Astrocyte (in vitro differentiated cells and primary cell): ENCODE results near the gene ADAMTS12. TPM values are rescaled to one million over a fixed set of nuclear protein-coding genes. Genes with fewer than 3 reads are reported as not detected.

Experiments used
- DNase-seq: peaks from one replicate; pipeline ENCODE4 v3.0.0-alpha.2; 2010; ENCODE audit warnings: low read depth
- FAIRE-seq: peaks from 2 replicates; lab custom pipeline; 2011; peaks lifted over from hg19 to GRCh38; lab: Jason Lieb, UNC
- H2AFZ ChIP-seq: 2 replicates; pipeline ENCODE4 v1.6.0; 2012; ENCODE audit warnings: low read depth, low read length, inconsistent platforms
- H3K27ac ChIP-seq: 2 replicates; pipeline ENCODE4 v1.5.1; 2011; ENCODE audit warnings: low read depth, low read length, inconsistent platforms
- H3K27me3 ChIP-seq: 2 replicates; pipeline ENCODE4 v1.6.0; 2011; ENCODE audit warnings: low read length, inconsistent platforms; ENCODE audit not compliant: insufficient read depth
- H3K36me3 ChIP-seq: 2 replicates; pipeline ENCODE4 v1.5.1; 2011; ENCODE audit warnings: low read length, inconsistent platforms; ENCODE audit not compliant: insufficient read depth
- H3K4me1 ChIP-seq: 2 replicates; pipeline ENCODE4 v1.5.1; 2011; ENCODE audit warnings: low read length, inconsistent platforms; ENCODE audit not compliant: insufficient read depth
- H3K4me2 ChIP-seq: 2 replicates; pipeline ENCODE4 v1.6.0; 2012; ENCODE audit warnings: low read length, inconsistent platforms
- H3K4me3 ChIP-seq: 2 replicates; pipeline ENCODE4 v1.5.1; 2011; ENCODE audit warnings: low read depth, mild to moderate bottlenecking, low read length, inconsistent platforms; ENCODE audit not compliant: insufficient read depth
- H3K79me2 ChIP-seq: 2 replicates; pipeline ENCODE4 v1.6.0; 2012; ENCODE audit warnings: mild to moderate bottlenecking, low read length, inconsistent platforms; ENCODE audit not compliant: insufficient read depth
- H3K9ac ChIP-seq: 2 replicates; pipeline ENCODE4 v1.6.0; 2012; ENCODE audit warnings: mild to moderate bottlenecking, low read length, inconsistent platforms
- H3K9me3 ChIP-seq: 2 replicates; pipeline ENCODE4 v1.5.1; 2012; ENCODE audit warnings: low read depth, mild to moderate bottlenecking, low read length, inconsistent platforms; ENCODE audit not compliant: insufficient read depth
- H4K20me1 ChIP-seq: 2 replicates; pipeline ENCODE4 v1.6.0; 2012; ENCODE audit warnings: low read length, inconsistent platforms; ENCODE audit not compliant: insufficient read depth
- H3K27ac Mint-ChIP-seq: one replicate; pipeline ENCODE4 v1.8.0; 2021; ENCODE audit warnings: mild to moderate bottlenecking, mixed read lengths; ENCODE audit not compliant: unreplicated experiment
- H3K27me3 Mint-ChIP-seq: one replicate; pipeline ENCODE4 v1.8.0; 2021; ENCODE audit warnings: low read depth, mixed read lengths; ENCODE audit not compliant: unreplicated experiment
- H3K36me3 Mint-ChIP-seq: one replicate; pipeline ENCODE4 v1.8.0; 2021; ENCODE audit warnings: low read depth, mixed read lengths; ENCODE audit not compliant: unreplicated experiment
- H3K4me1 Mint-ChIP-seq: one replicate; pipeline ENCODE4 v1.8.0; 2021; ENCODE audit warnings: low read depth, mixed read lengths; ENCODE audit not compliant: unreplicated experiment
- H3K4me3 Mint-ChIP-seq: one replicate; pipeline ENCODE4 v1.8.0; 2021; ENCODE audit warnings: mild to moderate bottlenecking, moderate library complexity, mixed read lengths; ENCODE audit not compliant: unreplicated experiment
- H3K9me3 Mint-ChIP-seq: one replicate; pipeline ENCODE4 v1.8.0; 2021; ENCODE audit warnings: mild to moderate bottlenecking, mixed read lengths; ENCODE audit not compliant: unreplicated experiment
- CTCF ChIP-seq: IDR thresholded peaks from 2 replicates; pipeline ENCODE4 v1.5.1; 2011; ENCODE audit warnings: low read depth, mild to moderate bottlenecking, inconsistent platforms, low read length, moderate library complexity; ENCODE audit not compliant: insufficient read depth
- EZH2 ChIP-seq: IDR thresholded peaks from 2 replicates; pipeline ENCODE4 v1.6.1; 2012; ENCODE audit warnings: mild to moderate bottlenecking, low read length, inconsistent platforms; ENCODE audit not compliant: insufficient read depth
- total RNA-seq: library from RNA; stranded (reverse); gene quantifications from 2 replicates; pipeline ENCODE4 v1.2.1, GENCODE V29; 2021

The ADAMTS12 gene
- total RNA-seq, 1 donor from 2014 or later = 156 TPM

GRCh38 chr5:33892620-33893137 is 889 bp upstream of the ADAMTS12 start:
- Histone ChIP-seq H3K9me3 (no peaks in the 10 kb centered on the region), H3K79me2 (peaks cover 39% of the 10 kb centered on the region), H3K4me3 (peak overlapping the region; percentile 42), H3K36me3 (no peaks in the 10 kb centered on the region), H3K9ac (peak overlapping the region; percentile 88), H3K27me3 (no peaks in the 10 kb centered on the region), H3K4me1 (peaks cover 40% of the 10 kb centered on the region), H3K4me2 (peak overlapping the region; percentile 86), H4K20me1 (peaks cover 26% of the 10 kb centered on the region), H2AFZ (no peak overlapping the region), H3K27ac (peak overlapping the region; percentile 77)
- DNase-seq = peak; percentile 98
- FAIRE-seq = peak; percentile 87
- H3K9me3 Mint-ChIP-seq = no peaks in the 10 kb centered on the region
- TF ChIP-seq CTCF (no peak), EZH2 (no peak)
- H3K36me3 Mint-ChIP-seq = peaks cover 3% of the 10 kb centered on the region
- peaks cover 42% of the 10 kb centered on the region for H3K4me1 Mint-ChIP-seq
- peak overlapping the region; percentile 62 for H3K27ac Mint-ChIP-seq
- no peaks in the 10 kb centered on the region for H3K27me3 Mint-ChIP-seq
- H3K4me3 Mint-ChIP-seq = peak overlapping the region; percentile 71

DNA sequence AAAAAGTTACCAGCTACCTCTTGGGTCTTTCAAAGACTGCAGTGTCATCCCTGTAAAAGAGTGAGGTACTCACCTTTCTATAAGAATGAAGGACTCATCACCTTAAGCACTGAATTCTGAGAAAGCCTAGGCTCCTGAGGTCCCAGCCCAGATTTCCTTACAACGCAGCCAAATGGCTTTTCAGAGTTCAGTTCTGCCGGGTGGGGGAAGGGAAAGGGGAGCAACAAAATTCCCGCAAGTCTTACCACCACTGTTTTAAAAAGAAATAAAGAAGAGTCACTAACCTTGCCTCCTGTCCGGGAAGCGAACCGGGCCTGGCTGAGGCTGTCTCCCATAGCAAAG is 373 bp downstream of the ADAMTS12 start:
- no peaks in the 10 kb centered on the region for H3K36me3 ChIP-seq
- peaks cover 47% of the 10 kb centered on the region for H3K4me1 Mint-ChIP-seq
- peaks cover 40% of the 10 kb centered on the region for H3K4me1 ChIP-seq
- no peaks in the 10 kb centered on the region for H3K9me3 ChIP-seq
- H3K4me2 ChIP-seq = peak overlapping the region; percentile 86
- H3K79me2 ChIP-seq = peaks cover 52% of the 10 kb centered on the region
- peak overlapping the region; percentile 87 for H3K4me3 ChIP-seq
- peak overlapping the region; percentile 96 for H3K4me3 Mint-ChIP-seq
- H3K27ac Mint-ChIP-seq = peak overlapping the region; percentile 82
- H3K27me3 ChIP-seq = no peaks in the 10 kb centered on the region
- peak overlapping the region; percentile 73 for H3K27ac ChIP-seq
- DNase-seq (no peak), FAIRE-seq (no peak)
- no peak overlapping the region for H2AFZ ChIP-seq
- H3K9ac ChIP-seq = peak overlapping the region; percentile 88
- no peaks in the 10 kb centered on the region for H3K27me3 Mint-ChIP-seq
- no peaks in the 10 kb centered on the region for H3K9me3 Mint-ChIP-seq
- TF ChIP-seq CTCF (no peak), EZH2 (no peak)
- H3K36me3 Mint-ChIP-seq = peaks cover 3% of the 10 kb centered on the region
- peaks cover 38% of the 10 kb centered on the region for H4K20me1 ChIP-seq

- no peak overlapping the region for H2AFZ ChIP-seq
- Mint-ChIP-seq H3K36me3 (peaks cover 9% of the 10 kb centered on the region), H3K9me3 (no peaks in the 10 kb centered on the region), H3K27ac (peak overlapping the region; percentile 82), H3K4me1 (peaks cover 46% of the 10 kb centered on the region), H3K4me3 (peak overlapping the region; percentile 96), H3K27me3 (no peaks in the 10 kb centered on the region)
- peak overlapping the region; percentile 87 for H3K4me3 ChIP-seq
- DNase-seq = peak; percentile 33
- H3K9me3 ChIP-seq = no peaks in the 10 kb centered on the region
- no peaks in the 10 kb centered on the region for H3K36me3 ChIP-seq
- H4K20me1 ChIP-seq = peaks cover 46% of the 10 kb centered on the region
- H3K27ac ChIP-seq = peak overlapping the region; percentile 73
- H3K79me2 ChIP-seq = peaks cover 62% of the 10 kb centered on the region
- TF ChIP-seq CTCF (no peak), EZH2 (no peak)
- FAIRE-seq = no peak
- H3K9ac ChIP-seq = peak overlapping the region; percentile 88
- H3K27me3 ChIP-seq = no peaks in the 10 kb centered on the region
- peaks cover 40% of the 10 kb centered on the region for H3K4me1 ChIP-seq
- H3K4me2 ChIP-seq = peak overlapping the region; percentile 86
These were observed 1.4 kb downstream of the ADAMTS12 start for GRCh38 chr5:33890131-33891032.
